Liver (tissue), 9 donors: ENCODE data around the gene ID3. TPM values are rescaled to one million over a fixed set of nuclear protein-coding genes. Genes with fewer than 3 reads are reported as not detected.

Source experiments
- DNase-seq: peaks from one replicate; pipeline ENCODE4 v3.0.0-alpha.2; 2017; ENCODE audit warnings: low spot score
- H3K27ac ChIP-seq, 2 donors: one replicate each; pipeline ENCODE4 v1.7.0; 2013; ENCODE audit warnings: inconsistent platforms in 2 of 2, low read length in 2 of 2, control low read depth in 1 of 2, low read depth in 1 of 2, mild to moderate bottlenecking in 1 of 2
- H3K27me3 ChIP-seq, 4 donors: one replicate each; pipeline versions ENCODE4 v1.6.1 to v1.7.0; 2013; ENCODE audit warnings: low read length in 3 of 4, inconsistent platforms in 1 of 4, mild to moderate bottlenecking in 1 of 4, moderate library complexity in 1 of 4; ENCODE audit not compliant: control insufficient read depth in 4 of 4, insufficient read depth in 4 of 4
- H3K36me3 ChIP-seq, 4 donors: one replicate each; pipeline versions ENCODE4 v1.6.1 to v1.7.0; 2013; ENCODE audit warnings: low read length in 3 of 4, mild to moderate bottlenecking in 3 of 4, low read depth in 1 of 4, moderate library complexity in 1 of 4; ENCODE audit not compliant: control insufficient read depth in 4 of 4, insufficient read depth in 3 of 4
- H3K4me1 ChIP-seq, 4 donors: one replicate each; pipeline versions ENCODE4 v1.6.1 to v1.7.0; 2013; ENCODE audit warnings: low read length in 3 of 4, mild to moderate bottlenecking in 3 of 4, moderate library complexity in 1 of 4; ENCODE audit not compliant: control insufficient read depth in 4 of 4, insufficient read depth in 4 of 4
- H3K4me3 ChIP-seq, 3 donors: one replicate each; pipeline versions ENCODE4 v1.6.1 to v1.7.0; 2013; ENCODE audit warnings: low read length in 3 of 3, control low read depth in 1 of 3, low read depth in 1 of 3, mild to moderate bottlenecking in 1 of 3
- H3K9ac ChIP-seq, 2 donors: one replicate each; pipeline ENCODE4 v1.7.0; 2013; ENCODE audit warnings: low read length in 2 of 2, mild to moderate bottlenecking in 2 of 2, moderate library complexity in 2 of 2, control low read depth in 1 of 2, low read depth in 1 of 2
- H3K9me3 ChIP-seq, 4 donors: one replicate each; pipeline versions ENCODE4 v1.6.1 to v1.7.0; 2013; ENCODE audit warnings: low read length in 3 of 4; ENCODE audit not compliant: control insufficient read depth in 4 of 4
- EGR1 ChIP-seq, 2 donors: IDR thresholded peaks; 2 replicates each; pipeline ENCODE4 v1.6.1; 2016 to 2018; ENCODE audit warnings: antibody characterized with exemption in 2 of 2, low read depth in 2 of 2
- FOXA1 ChIP-seq: IDR thresholded peaks from 2 replicates; pipeline ENCODE4 v1.6.1; 2016; ENCODE audit warnings: antibody characterized with exemption
- FOXA2 ChIP-seq: IDR thresholded peaks from 2 replicates; pipeline ENCODE4 v1.6.1; 2016; ENCODE audit warnings: antibody characterized with exemption
- GABPA ChIP-seq, 2 donors: IDR thresholded peaks in 1 of 2; conservative IDR thresholded peaks in 1 of 2; 2 replicates each; pipeline ENCODE4 v1.6.1; 2016; ENCODE audit warnings: antibody characterized with exemption in 2 of 2, mild to moderate bottlenecking in 1 of 2, moderate library complexity in 1 of 2
- HNF4G ChIP-seq: IDR thresholded peaks from 2 replicates; pipeline ENCODE4 v1.6.1; 2016; ENCODE audit warnings: antibody characterized with exemption
- JUND ChIP-seq, 2 donors: IDR thresholded peaks; 2 replicates each; pipeline ENCODE4 v1.6.1; 2016; ENCODE audit warnings: antibody characterized with exemption in 2 of 2
- RAD21 ChIP-seq, 2 donors: IDR thresholded peaks; 2 replicates each; pipeline ENCODE4 v1.6.1; 2016; ENCODE audit warnings: antibody characterized with exemption in 2 of 2, mild to moderate bottlenecking in 2 of 2
- RXRA ChIP-seq, 2 donors: IDR thresholded peaks; 2 replicates each; pipeline ENCODE4 v1.6.1; 2017 to 2018; ENCODE audit warnings: antibody characterized with exemption in 2 of 2, mild to moderate bottlenecking in 1 of 2
- SP1 ChIP-seq: IDR thresholded peaks from 2 replicates; pipeline ENCODE4 v1.6.1; 2018; ENCODE audit warnings: antibody characterized with exemption, mild to moderate bottlenecking
- TAF1 ChIP-seq: conservative IDR thresholded peaks from 2 replicates; pipeline ENCODE4 v1.6.1; 2016; ENCODE audit warnings: antibody characterized with exemption, mild to moderate bottlenecking
- YY1 ChIP-seq: IDR thresholded peaks from 2 replicates; pipeline ENCODE4 v1.6.1; 2016; ENCODE audit warnings: antibody characterized with exemption, mild to moderate bottlenecking
- WGBS: extraction: QIAGEN DNeasy Blood & Tissue Kit; methylation state at CpG from one replicate; pipeline ENCODE4 v1.1.7; 2013; 5-methylcytosine and 5-hydroxymethylcytosine counted together
- polyA plus RNA-seq, 2 donors: library from polyadenylated mRNA; stranded (reverse) in 1 of 2; unstranded in 1 of 2; fragments of 200-250 nt in 1 of 2; fragments of >200 nt in 1 of 2; fragmentation: Nextera tagmentation in 1 of 2; extraction: Ambion mirVana in 1 of 2; gene quantifications; one replicate each; pipeline versions ENCODE4 v1.2.1 to v1.2.3, GENCODE V29; 2013 to 2015
- total RNA-seq, 2 donors: library from RNA; depleted of rRNA; stranded (reverse); fragments of >200 nt; gene quantifications; one replicate each; pipeline ENCODE4 v1.2.3, GENCODE V29; 2014
- TF ChIP-seq, protein P1 (sequence below): fragments of 150-350 bp; IDR thresholded peaks from 2 replicates; pipeline ENCODE4 v1.5.1; 2017; ENCODE audit warnings: improper control_type of control experiment, low read depth, low read length; ENCODE audit not compliant: missing input control
- TF ChIP-seq, protein P2 (sequence below): IDR thresholded peaks from 2 replicates; pipeline ENCODE4 v1.6.1; 2016; ENCODE audit warnings: antibody characterized with exemption
- TF ChIP-seq, protein P3 (sequence below): IDR thresholded peaks from 2 replicates; pipeline ENCODE4 v1.6.1; 2016; ENCODE audit warnings: antibody characterized with exemption
- TF ChIP-seq, protein P4 (sequence below): IDR thresholded peaks from 2 replicates; pipeline ENCODE4 v1.6.1; 2016; ENCODE audit warnings: antibody characterized with exemption, mild to moderate bottlenecking
- donor health status: healthy.
- donor health status: healthy.
- donor health status: healthy.
- donor health status: healthy.
- donor health status: healthy.

The ID3 gene
- total and polyA plus RNA-seq, 4 donors, result 21.6 to 42.6 (median 37.9) TPM

DNA sequence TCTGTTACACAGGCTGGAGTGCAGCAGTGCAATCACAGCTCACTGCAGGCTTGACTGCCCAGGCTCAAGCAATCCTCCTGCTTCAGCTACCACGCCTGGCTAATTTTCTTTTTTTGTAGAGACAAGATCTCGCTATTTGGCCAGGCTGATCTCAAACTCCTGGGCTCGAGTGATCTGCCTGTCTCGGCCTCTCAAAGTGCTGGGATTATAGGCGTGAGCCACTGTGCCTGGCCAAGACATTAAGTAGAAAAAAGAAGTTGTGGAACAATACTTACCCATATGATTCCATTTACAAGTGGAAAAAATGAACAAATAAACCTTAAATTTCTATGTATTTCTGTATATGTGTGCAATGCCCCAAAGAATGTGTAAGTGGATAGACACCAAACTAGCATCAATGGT lies 30.3 kb upstream of the ID3 start:
- no peak for TF ChIP-seq SP1
- no peak for TF ChIP-seq TAF1
- no peak for TF ChIP-seq FOXA1
- TF ChIP-seq, protein P1, sequence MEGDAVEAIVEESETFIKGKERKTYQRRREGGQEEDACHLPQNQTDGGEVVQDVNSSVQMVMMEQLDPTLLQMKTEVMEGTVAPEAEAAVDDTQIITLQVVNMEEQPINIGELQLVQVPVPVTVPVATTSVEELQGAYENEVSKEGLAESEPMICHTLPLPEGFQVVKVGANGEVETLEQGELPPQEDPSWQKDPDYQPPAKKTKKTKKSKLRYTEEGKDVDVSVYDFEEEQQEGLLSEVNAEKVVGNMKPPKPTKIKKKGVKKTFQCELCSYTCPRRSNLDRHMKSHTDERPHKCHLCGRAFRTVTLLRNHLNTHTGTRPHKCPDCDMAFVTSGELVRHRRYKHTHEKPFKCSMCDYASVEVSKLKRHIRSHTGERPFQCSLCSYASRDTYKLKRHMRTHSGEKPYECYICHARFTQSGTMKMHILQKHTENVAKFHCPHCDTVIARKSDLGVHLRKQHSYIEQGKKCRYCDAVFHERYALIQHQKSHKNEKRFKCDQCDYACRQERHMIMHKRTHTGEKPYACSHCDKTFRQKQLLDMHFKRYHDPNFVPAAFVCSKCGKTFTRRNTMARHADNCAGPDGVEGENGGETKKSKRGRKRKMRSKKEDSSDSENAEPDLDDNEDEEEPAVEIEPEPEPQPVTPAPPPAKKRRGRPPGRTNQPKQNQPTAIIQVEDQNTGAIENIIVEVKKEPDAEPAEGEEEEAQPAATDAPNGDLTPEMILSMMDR, result no peak
- TF ChIP-seq, protein P2, sequence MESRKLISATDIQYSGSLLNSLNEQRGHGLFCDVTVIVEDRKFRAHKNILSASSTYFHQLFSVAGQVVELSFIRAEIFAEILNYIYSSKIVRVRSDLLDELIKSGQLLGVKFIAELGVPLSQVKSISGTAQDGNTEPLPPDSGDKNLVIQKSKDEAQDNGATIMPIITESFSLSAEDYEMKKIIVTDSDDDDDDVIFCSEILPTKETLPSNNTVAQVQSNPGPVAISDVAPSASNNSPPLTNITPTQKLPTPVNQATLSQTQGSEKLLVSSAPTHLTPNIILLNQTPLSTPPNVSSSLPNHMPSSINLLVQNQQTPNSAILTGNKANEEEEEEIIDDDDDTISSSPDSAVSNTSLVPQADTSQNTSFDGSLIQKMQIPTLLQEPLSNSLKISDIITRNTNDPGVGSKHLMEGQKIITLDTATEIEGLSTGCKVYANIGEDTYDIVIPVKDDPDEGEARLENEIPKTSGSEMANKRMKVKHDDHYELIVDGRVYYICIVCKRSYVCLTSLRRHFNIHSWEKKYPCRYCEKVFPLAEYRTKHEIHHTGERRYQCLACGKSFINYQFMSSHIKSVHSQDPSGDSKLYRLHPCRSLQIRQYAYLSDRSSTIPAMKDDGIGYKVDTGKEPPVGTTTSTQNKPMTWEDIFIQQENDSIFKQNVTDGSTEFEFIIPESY, result no peak
- TF ChIP-seq GABPA (IDR thresholded peaks at IDR 0.05 in 1 of 2, conservative IDR thresholded peaks at IDR 0.05 in 1 of 2), result no peak
- TF ChIP-seq FOXA2, result no peak
- TF ChIP-seq, protein P3, sequence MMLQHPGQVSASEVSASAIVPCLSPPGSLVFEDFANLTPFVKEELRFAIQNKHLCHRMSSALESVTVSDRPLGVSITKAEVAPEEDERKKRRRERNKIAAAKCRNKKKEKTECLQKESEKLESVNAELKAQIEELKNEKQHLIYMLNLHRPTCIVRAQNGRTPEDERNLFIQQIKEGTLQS, result no peak
- no peak for TF ChIP-seq EGR1 (IDR thresholded peaks at IDR 0.05; ENCODE audit: low read depth in 2 of 2)
- no peak for TF ChIP-seq YY1
- H3K4me3 ChIP-seq, result no peak overlapping the region
- no peaks in the 10 kb centered on the region for H3K27me3 ChIP-seq
- DNase-seq, result no peak
- no peak overlapping the region for H3K27ac ChIP-seq
- H3K4me1 ChIP-seq, result peaks cover 0 to 2% (median 0%) of the 10 kb centered on the region in 4 donors
- WGBS, result 93% methylated on average over 5 of the region's 5 CpGs
- no peaks in the 10 kb centered on the region for H3K36me3 ChIP-seq
- H3K9ac ChIP-seq, result no peak overlapping the region
- no peaks in the 10 kb centered on the region for H3K9me3 ChIP-seq

GRCh38 chr1:23588749-23589548 lies 29.6 kb upstream of the ID3 start:
- Histone ChIP-seq H3K36me3 (no peaks in the 10 kb centered on the region), H3K27me3 (no peaks in the 10 kb centered on the region), H3K4me1 (peaks cover 0 to 2% (median 0%) of the 10 kb centered on the region in 4 donors), H3K27ac (no peak overlapping the region), H3K4me3 (no peak overlapping the region), H3K9me3 (no peaks in the 10 kb centered on the region), H3K9ac (no peak overlapping the region)
- TF ChIP-seq, protein P2, result no peak
- TF ChIP-seq TAF1 (no peak), FOXA2 (no peak), RXRA (IDR thresholded peaks at IDR 0.05) (no peak), JUND (IDR thresholded peaks at IDR 0.05) (no peak), YY1 (no peak), HNF4G (no peak), GABPA (IDR thresholded peaks at IDR 0.05 in 1 of 2, conservative IDR thresholded peaks at IDR 0.05 in 1 of 2) (no peak), RAD21 (IDR thresholded peaks at IDR 0.05) (no peak), FOXA1 (no peak), EGR1 (IDR thresholded peaks at IDR 0.05; ENCODE audit: low read depth in 2 of 2) (no peak)
- TF ChIP-seq, protein P3, result no peak
- TF ChIP-seq, protein P4, sequence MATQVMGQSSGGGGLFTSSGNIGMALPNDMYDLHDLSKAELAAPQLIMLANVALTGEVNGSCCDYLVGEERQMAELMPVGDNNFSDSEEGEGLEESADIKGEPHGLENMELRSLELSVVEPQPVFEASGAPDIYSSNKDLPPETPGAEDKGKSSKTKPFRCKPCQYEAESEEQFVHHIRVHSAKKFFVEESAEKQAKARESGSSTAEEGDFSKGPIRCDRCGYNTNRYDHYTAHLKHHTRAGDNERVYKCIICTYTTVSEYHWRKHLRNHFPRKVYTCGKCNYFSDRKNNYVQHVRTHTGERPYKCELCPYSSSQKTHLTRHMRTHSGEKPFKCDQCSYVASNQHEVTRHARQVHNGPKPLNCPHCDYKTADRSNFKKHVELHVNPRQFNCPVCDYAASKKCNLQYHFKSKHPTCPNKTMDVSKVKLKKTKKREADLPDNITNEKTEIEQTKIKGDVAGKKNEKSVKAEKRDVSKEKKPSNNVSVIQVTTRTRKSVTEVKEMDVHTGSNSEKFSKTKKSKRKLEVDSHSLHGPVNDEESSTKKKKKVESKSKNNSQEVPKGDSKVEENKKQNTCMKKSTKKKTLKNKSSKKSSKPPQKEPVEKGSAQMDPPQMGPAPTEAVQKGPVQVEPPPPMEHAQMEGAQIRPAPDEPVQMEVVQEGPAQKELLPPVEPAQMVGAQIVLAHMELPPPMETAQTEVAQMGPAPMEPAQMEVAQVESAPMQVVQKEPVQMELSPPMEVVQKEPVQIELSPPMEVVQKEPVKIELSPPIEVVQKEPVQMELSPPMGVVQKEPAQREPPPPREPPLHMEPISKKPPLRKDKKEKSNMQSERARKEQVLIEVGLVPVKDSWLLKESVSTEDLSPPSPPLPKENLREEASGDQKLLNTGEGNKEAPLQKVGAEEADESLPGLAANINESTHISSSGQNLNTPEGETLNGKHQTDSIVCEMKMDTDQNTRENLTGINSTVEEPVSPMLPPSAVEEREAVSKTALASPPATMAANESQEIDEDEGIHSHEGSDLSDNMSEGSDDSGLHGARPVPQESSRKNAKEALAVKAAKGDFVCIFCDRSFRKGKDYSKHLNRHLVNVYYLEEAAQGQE, result no peak
- TF ChIP-seq, protein P1, result no peak
- no peak for DNase-seq
- 85% methylated on average over 11 of the region's 11 CpGs for WGBS
